Activated CD4-positive, alpha-beta T cell treated with anti-CD3 and anti-CD28 coated beads, Interleukin-2, amount 10 ng/mL, durations not matched to agents 24 days and 14 days (primary cell): Measurements from ENCODE around the gene ATRNL1. TPM values are rescaled to one million over a fixed set of nuclear protein-coding genes. Genes with fewer than 3 reads are reported as not detected.
"Not testable (repeated sequence)": the region's sequence is repeated elsewhere in the genome, so short reads cannot be mapped to it uniquely, and the experiment has no call there.

Source experiments
- DNase-seq: peaks from one replicate; pipeline ENCODE4 v3.0.0; 2022
- H3K27ac Mint-ChIP-seq: one replicate; pipeline ENCODE4 v1.8.0; 2022; ENCODE audit warnings: mild to moderate bottlenecking, mixed read lengths
- H3K27me3 Mint-ChIP-seq: one replicate; pipeline ENCODE4 v1.8.0; 2022; ENCODE audit warnings: mixed read lengths
- H3K36me3 Mint-ChIP-seq: one replicate; pipeline ENCODE4 v1.8.0; 2022; ENCODE audit warnings: low read depth, mild to moderate bottlenecking, mixed read lengths
- H3K4me1 Mint-ChIP-seq: one replicate; pipeline ENCODE4 v1.8.0; 2021; ENCODE audit warnings: mixed read lengths
- H3K4me3 Mint-ChIP-seq: one replicate; pipeline ENCODE4 v1.8.0; 2022; ENCODE audit warnings: mild to moderate bottlenecking, moderate library complexity, mixed read lengths
- H3K9me3 Mint-ChIP-seq: one replicate; pipeline ENCODE4 v1.8.0; 2021; ENCODE audit warnings: mixed read lengths
- intact Hi-C: fragments of 100-400 bp; cut with micrococcal nuclease; formaldehyde crosslinking; loops from one replicate; pipeline ENCODE4 v1.15.1; 2023
- total RNA-seq: library from RNA; stranded (reverse); gene quantifications from 2 replicates; pipeline ENCODE4 v1.2.3, GENCODE V29; 2022

Gene ATRNL1
- total RNA-seq, 1 donor from 2014 or later: 0.26 TPM

- intact Hi-C loops: no loop called here
- H3K27me3 Mint-ChIP-seq: no peaks in the 10 kb centered on the region
- H3K9me3 Mint-ChIP-seq: no peaks in the 10 kb centered on the region
- no peak for DNase-seq
- no peaks in the 10 kb centered on the region for H3K4me1 Mint-ChIP-seq
- no peak overlapping the region for H3K4me3 Mint-ChIP-seq
- no peaks in the 10 kb centered on the region for H3K36me3 Mint-ChIP-seq
- H3K27ac Mint-ChIP-seq: no peak overlapping the region
These were observed 572.4 kb downstream of the ATRNL1 start for GRCh38 chr10:115665549-115665948.

- no peak for DNase-seq
- Mint-ChIP-seq H3K36me3 (no peaks in the 10 kb centered on the region), H3K4me1 (no peaks in the 10 kb centered on the region), H3K9me3 (no peaks in the 10 kb centered on the region), H3K4me3 (no peak overlapping the region), H3K27me3 (no peaks in the 10 kb centered on the region), H3K27ac (no peak overlapping the region)
- intact Hi-C loops: no loop called here
These were observed 581.3 kb downstream of the ATRNL1 start for GRCh38 chr10:115674496-115674895.

- H3K36me3 Mint-ChIP-seq: no peaks in the 10 kb centered on the region
- no peaks in the 10 kb centered on the region for H3K27me3 Mint-ChIP-seq
- no peak overlapping the region for H3K4me3 Mint-ChIP-seq
- no peak overlapping the region for H3K27ac Mint-ChIP-seq
- DNase-seq: no peak
- no peaks in the 10 kb centered on the region for H3K4me1 Mint-ChIP-seq
- intact Hi-C loops: no loop called here
- no peaks in the 10 kb centered on the region for H3K9me3 Mint-ChIP-seq
These were observed 603.6 kb downstream of the ATRNL1 start for GRCh38 chr10:115696747-115697146.

GRCh38 chr10:115706026-115706425, 612.9 kb downstream of the ATRNL1 start:
- H3K9me3 Mint-ChIP-seq: no peaks in the 10 kb centered on the region
- no peaks in the 10 kb centered on the region for H3K4me1 Mint-ChIP-seq
- H3K4me3 Mint-ChIP-seq: no peak overlapping the region
- H3K27me3 Mint-ChIP-seq: no peaks in the 10 kb centered on the region
- H3K36me3 Mint-ChIP-seq: no peaks in the 10 kb centered on the region
- DNase-seq: no peak
- intact Hi-C loops: no loop called here
- H3K27ac Mint-ChIP-seq: no peak overlapping the region

GRCh38 chr10:115706488-115707076, 613.4 kb downstream of the ATRNL1 start:
- no peaks in the 10 kb centered on the region for H3K27me3 Mint-ChIP-seq
- H3K4me3 Mint-ChIP-seq: no peak overlapping the region
- no peaks in the 10 kb centered on the region for H3K9me3 Mint-ChIP-seq
- H3K36me3 Mint-ChIP-seq: no peaks in the 10 kb centered on the region
- DNase-seq: no peak
- no peak overlapping the region for H3K27ac Mint-ChIP-seq
- no peaks in the 10 kb centered on the region for H3K4me1 Mint-ChIP-seq
- intact Hi-C loops: no loop called here

- intact Hi-C loops: no loop called here
- H3K4me3 Mint-ChIP-seq: no peak overlapping the region
- no peaks in the 10 kb centered on the region for H3K9me3 Mint-ChIP-seq
- H3K27ac Mint-ChIP-seq: no peak overlapping the region
- H3K36me3 Mint-ChIP-seq: no peaks in the 10 kb centered on the region
- H3K4me1 Mint-ChIP-seq: no peaks in the 10 kb centered on the region
- DNase-seq: no peak
- no peaks in the 10 kb centered on the region for H3K27me3 Mint-ChIP-seq
These were observed 617.0 kb downstream of the ATRNL1 start for GRCh38 chr10:115710136-115710535.

- Mint-ChIP-seq H3K27me3 (no peaks in the 10 kb centered on the region), H3K4me3 (no peak overlapping the region), H3K9me3 (no peaks in the 10 kb centered on the region), H3K4me1 (no peaks in the 10 kb centered on the region), H3K36me3 (no peaks in the 10 kb centered on the region), H3K27ac (no peak overlapping the region)
- intact Hi-C loops: no loop called here
- no peak for DNase-seq
These were observed 618.1 kb downstream of the ATRNL1 start for GRCh38 chr10:115711306-115711705.

- Mint-ChIP-seq H3K9me3 (no peaks in the 10 kb centered on the region), H3K27ac (no peak overlapping the region), H3K4me1 (no peaks in the 10 kb centered on the region), H3K4me3 (no peak overlapping the region), H3K27me3 (no peaks in the 10 kb centered on the region), H3K36me3 (no peaks in the 10 kb centered on the region)
- DNase-seq: no peak
- intact Hi-C loops: no loop called here
These were observed 627.0 kb downstream of the ATRNL1 start for GRCh38 chr10:115720121-115720520.

GRCh38 chr10:115727129-115727528, 634.0 kb downstream of the ATRNL1 start:
- Mint-ChIP-seq H3K27ac (no peak overlapping the region), H3K4me3 (no peak overlapping the region), H3K9me3 (no peaks in the 10 kb centered on the region), H3K36me3 (no peaks in the 10 kb centered on the region), H3K4me1 (no peaks in the 10 kb centered on the region), H3K27me3 (no peaks in the 10 kb centered on the region)
- intact Hi-C loops: no loop called here
- no peak for DNase-seq

- no peak overlapping the region for H3K27ac Mint-ChIP-seq
- H3K4me1 Mint-ChIP-seq: no peaks in the 10 kb centered on the region
- H3K9me3 Mint-ChIP-seq: no peaks in the 10 kb centered on the region
These were observed 650.9 kb downstream of the ATRNL1 start for GRCh38 chr10:115744089-115744488.

GRCh38 chr10:115745943-115746342, 652.8 kb downstream of the ATRNL1 start:
- no peak for DNase-seq

More at GRCh38 chr10:115744089-115744488, 650.9 kb downstream of the ATRNL1 start:
- no peak overlapping the region for H3K4me3 Mint-ChIP-seq
- intact Hi-C loops: no loop called here
- no peak for DNase-seq
- no peaks in the 10 kb centered on the region for H3K27me3 Mint-ChIP-seq
- no peaks in the 10 kb centered on the region for H3K36me3 Mint-ChIP-seq

GRCh38 chr10:115747811-115748210, 654.6 kb downstream of the ATRNL1 start:
- H3K27me3 Mint-ChIP-seq: no peaks in the 10 kb centered on the region
- H3K4me1 Mint-ChIP-seq: no peaks in the 10 kb centered on the region
- no peak overlapping the region for H3K4me3 Mint-ChIP-seq
- H3K27ac Mint-ChIP-seq: no peak overlapping the region
- intact Hi-C loops: no loop called here
- no peak for DNase-seq
- no peaks in the 10 kb centered on the region for H3K36me3 Mint-ChIP-seq
- no peaks in the 10 kb centered on the region for H3K9me3 Mint-ChIP-seq

More at GRCh38 chr10:115745943-115746342, 652.8 kb downstream of the ATRNL1 start:
- intact Hi-C loops: no loop called here
- Mint-ChIP-seq H3K4me3 (no peak overlapping the region), H3K4me1 (no peaks in the 10 kb centered on the region), H3K36me3 (no peaks in the 10 kb centered on the region), H3K9me3 (no peaks in the 10 kb centered on the region), H3K27me3 (no peaks in the 10 kb centered on the region), H3K27ac (no peak overlapping the region)

GRCh38 chr10:115758488-115758887, 665.3 kb downstream of the ATRNL1 start:
- H3K4me3 Mint-ChIP-seq, H3K4me1 Mint-ChIP-seq, DNase-seq, H3K27me3 Mint-ChIP-seq, H3K27ac Mint-ChIP-seq, H3K9me3 Mint-ChIP-seq, H3K36me3 Mint-ChIP-seq, intact Hi-C loops: not testable (repeated sequence)

GRCh38 chr10:115760131-115760530, 667.0 kb downstream of the ATRNL1 start:
- H3K27ac Mint-ChIP-seq: no peak overlapping the region
- DNase-seq: no peak
- H3K36me3 Mint-ChIP-seq: no peaks in the 10 kb centered on the region
- H3K4me3 Mint-ChIP-seq: no peak overlapping the region
- intact Hi-C loops: no loop called here
- no peaks in the 10 kb centered on the region for H3K4me1 Mint-ChIP-seq
- peaks cover 6% of the 10 kb centered on the region for H3K9me3 Mint-ChIP-seq
- H3K27me3 Mint-ChIP-seq: no peaks in the 10 kb centered on the region

GRCh38 chr10:115761166-115761565, 668.0 kb downstream of the ATRNL1 start:
- intact Hi-C loops: no loop called here
- peaks cover 6% of the 10 kb centered on the region for H3K9me3 Mint-ChIP-seq
- no peaks in the 10 kb centered on the region for H3K27me3 Mint-ChIP-seq
- no peak for DNase-seq
- no peak overlapping the region for H3K4me3 Mint-ChIP-seq
- H3K36me3 Mint-ChIP-seq: no peaks in the 10 kb centered on the region
- no peak overlapping the region for H3K27ac Mint-ChIP-seq
- no peaks in the 10 kb centered on the region for H3K4me1 Mint-ChIP-seq
